Neural cell (in vitro differentiated cells): ENCODE results near the gene ADGRG7. TPM values are rescaled to one million over a fixed set of nuclear protein-coding genes. Genes with fewer than 3 reads are reported as not detected.

ENCODE experiments used
- H2AFZ ChIP-seq: fragments of 200-600, 300-800 bp; sonication (generic), shearing (Covaris generic); 2 replicates; pipeline ENCODE4 v1.6.0; 2014; ENCODE audit warnings: low read depth, mild to moderate bottlenecking, antibody characterized with exemption, low read length, moderate library complexity
- H3F3A ChIP-seq: fragments of 200-600 bp; shearing (Covaris generic); 2 replicates; pipeline ENCODE4 v1.6.1; 2016; ENCODE audit warnings: mild to moderate bottlenecking, moderate library complexity, mixed read lengths, antibody characterized with exemption, low read length; ENCODE audit not compliant: insufficient read depth, poor library complexity, severe bottlenecking
- H3K27ac ChIP-seq: fragments of 200-600, 300-800 bp; sonication (generic), shearing (Covaris generic); 2 replicates; pipeline ENCODE4 v1.5.1; 2014; ENCODE audit warnings: mild to moderate bottlenecking, low read length, moderate library complexity
- H3K27me3 ChIP-seq: fragments of 300-800, 200-600 bp; sonication (generic), shearing (Covaris generic); 2 replicates; pipeline ENCODE4 v1.6.0; 2014; ENCODE audit warnings: mild to moderate bottlenecking, low read depth, low read length, moderate library complexity; ENCODE audit not compliant: insufficient read depth
- H3K36me3 ChIP-seq: fragments of 300-800, 200-600 bp; sonication (generic), shearing (Covaris generic); 2 replicates; pipeline ENCODE4 v1.5.1; 2014; ENCODE audit warnings: mild to moderate bottlenecking, antibody characterized with exemption, low read length, moderate library complexity; ENCODE audit not compliant: insufficient read depth
- H3K4me2 ChIP-seq: fragments of 300-800, 200-600 bp; sonication (generic), shearing (Covaris generic); 2 replicates; pipeline ENCODE4 v1.6.0; 2014; ENCODE audit warnings: mild to moderate bottlenecking, low read length
- H3K4me3 ChIP-seq: fragments of 300-800, 200-600 bp; sonication (generic), shearing (Covaris generic); 2 replicates; pipeline ENCODE4 v1.5.1; 2014; ENCODE audit warnings: mild to moderate bottlenecking, low read length, moderate library complexity
- H3K79me2 ChIP-seq: fragments of 200-600 bp; shearing (Covaris generic); replicated peaks from 2 replicates; pipeline ENCODE4 v1.6.0; 2014; ENCODE audit warnings: mild to moderate bottlenecking, low read length, moderate library complexity; ENCODE audit not compliant: insufficient read depth
- H3K9ac ChIP-seq: fragments of 300-800, 200-600 bp; sonication (generic), shearing (Covaris generic); 2 replicates; pipeline ENCODE4 v1.6.1; 2016; ENCODE audit warnings: mild to moderate bottlenecking, low read length, mixed read lengths
- H3K9me2 ChIP-seq: fragments of 200-600 bp; shearing (Covaris generic); 2 replicates; pipeline ENCODE4 v1.6.1; 2016; ENCODE audit warnings: mild to moderate bottlenecking, low read length, mixed read lengths; ENCODE audit not compliant: insufficient read depth
- H3K9me3 ChIP-seq: fragments of 200-600, 300-800 bp; sonication (generic), shearing (Covaris generic); 2 replicates; pipeline ENCODE4 v1.6.1; 2016; ENCODE audit warnings: mild to moderate bottlenecking, mixed run types, low read length, moderate library complexity, mixed read lengths
- H4K20me1 ChIP-seq: fragments of 200-600 bp; shearing (Covaris generic); 2 replicates; pipeline ENCODE4 v1.6.1; 2016; ENCODE audit warnings: mild to moderate bottlenecking, mixed run types; ENCODE audit not compliant: insufficient read depth
- EP300 ChIP-seq: fragments of 450-650 bp; conservative IDR thresholded peaks from 2 replicates; pipeline ENCODE4 v1.6.1; 2014; ENCODE audit warnings: antibody characterized with exemption, mild to moderate bottlenecking, moderate library complexity; ENCODE audit not compliant: poor library complexity, severe bottlenecking
- EZH2 ChIP-seq: fragments of 200-600, 300-800 bp; shearing (Covaris generic), sonication (generic); IDR thresholded peaks from 2 replicates; pipeline ENCODE4 v1.6.1; 2014; ENCODE audit warnings: antibody characterized with exemption, low read length, borderline replicate concordance, mild to moderate bottlenecking; ENCODE audit not compliant: insufficient read depth, poor library complexity, severe bottlenecking
- MXI1 ChIP-seq: fragments of 450-650 bp; conservative IDR thresholded peaks from 2 replicates; pipeline ENCODE4 v1.6.1; 2014; ENCODE audit warnings: antibody characterized with exemption, mild to moderate bottlenecking; ENCODE audit not compliant: poor library complexity, severe bottlenecking
- POLR2AphosphoS5 ChIP-seq: IDR thresholded peaks from 2 replicates; pipeline ENCODE4 v1.6.1; 2012
- RAD21 ChIP-seq: fragments of 450-650 bp; conservative IDR thresholded peaks from 2 replicates; pipeline ENCODE4 v1.6.1; 2014; ENCODE audit warnings: antibody characterized with exemption, mild to moderate bottlenecking, moderate library complexity
- SMC3 ChIP-seq: fragments of 450-650 bp; conservative IDR thresholded peaks from 2 replicates; pipeline ENCODE4 v1.6.1; 2014; ENCODE audit warnings: antibody characterized with exemption, mild to moderate bottlenecking, moderate library complexity; ENCODE audit not compliant: poor library complexity
- TAF1 ChIP-seq: IDR thresholded peaks from 2 replicates; pipeline ENCODE4 v1.6.1; 2012; ENCODE audit warnings: low read depth
- polyA plus RNA-seq: library from polyadenylated mRNA; depleted of rRNA; stranded (reverse); fragments of >200 nt; gene quantifications from 2 replicates; pipeline ENCODE4 v1.2.3, GENCODE V29; 2014
- TF ChIP-seq, protein P1 (sequence below): IDR thresholded peaks from 2 replicates; pipeline ENCODE4 v1.6.1; 2012; ENCODE audit warnings: borderline replicate concordance
- TF ChIP-seq, protein P2 (sequence below): fragments of 450-650 bp; IDR thresholded peaks from 2 replicates; pipeline ENCODE4 v1.5.1; 2014; ENCODE audit warnings: antibody characterized with exemption, mild to moderate bottlenecking, moderate library complexity; ENCODE audit not compliant: poor library complexity, severe bottlenecking

The ADGRG7 gene
- polyA plus RNA-seq, 1 donor from 2014 or later, result not detected

DNA sequence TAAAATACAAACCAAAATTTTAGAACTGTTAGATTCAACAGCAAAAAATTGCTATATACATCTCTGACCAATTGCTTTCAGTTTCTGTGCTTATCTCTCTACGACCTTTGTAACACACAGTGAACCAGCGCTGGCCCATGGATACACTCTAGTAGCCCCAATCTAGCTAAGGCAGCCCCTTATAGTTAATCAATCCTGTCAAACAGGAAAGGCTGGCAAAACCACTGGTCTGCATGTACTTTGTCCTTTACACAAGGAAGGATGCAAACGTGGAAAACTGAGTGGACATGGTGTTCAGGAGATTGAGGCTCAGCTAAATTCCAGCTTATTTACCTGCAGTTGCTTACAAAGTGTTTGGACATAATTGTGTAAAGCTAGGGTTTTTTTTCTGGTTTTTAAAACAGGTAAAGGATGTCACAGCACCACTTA is 25.9 kb downstream of the ADGRG7 start:
- no peaks in the 10 kb centered on the region for H3K27me3 ChIP-seq
- TF ChIP-seq EZH2, result no peak
- TF ChIP-seq POLR2AphosphoS5, result no peak
- TF ChIP-seq RAD21, result no peak
- no peak for TF ChIP-seq SMC3
- no peak for TF ChIP-seq MXI1
- TF ChIP-seq EP300, result no peak
- TF ChIP-seq, protein P1, sequence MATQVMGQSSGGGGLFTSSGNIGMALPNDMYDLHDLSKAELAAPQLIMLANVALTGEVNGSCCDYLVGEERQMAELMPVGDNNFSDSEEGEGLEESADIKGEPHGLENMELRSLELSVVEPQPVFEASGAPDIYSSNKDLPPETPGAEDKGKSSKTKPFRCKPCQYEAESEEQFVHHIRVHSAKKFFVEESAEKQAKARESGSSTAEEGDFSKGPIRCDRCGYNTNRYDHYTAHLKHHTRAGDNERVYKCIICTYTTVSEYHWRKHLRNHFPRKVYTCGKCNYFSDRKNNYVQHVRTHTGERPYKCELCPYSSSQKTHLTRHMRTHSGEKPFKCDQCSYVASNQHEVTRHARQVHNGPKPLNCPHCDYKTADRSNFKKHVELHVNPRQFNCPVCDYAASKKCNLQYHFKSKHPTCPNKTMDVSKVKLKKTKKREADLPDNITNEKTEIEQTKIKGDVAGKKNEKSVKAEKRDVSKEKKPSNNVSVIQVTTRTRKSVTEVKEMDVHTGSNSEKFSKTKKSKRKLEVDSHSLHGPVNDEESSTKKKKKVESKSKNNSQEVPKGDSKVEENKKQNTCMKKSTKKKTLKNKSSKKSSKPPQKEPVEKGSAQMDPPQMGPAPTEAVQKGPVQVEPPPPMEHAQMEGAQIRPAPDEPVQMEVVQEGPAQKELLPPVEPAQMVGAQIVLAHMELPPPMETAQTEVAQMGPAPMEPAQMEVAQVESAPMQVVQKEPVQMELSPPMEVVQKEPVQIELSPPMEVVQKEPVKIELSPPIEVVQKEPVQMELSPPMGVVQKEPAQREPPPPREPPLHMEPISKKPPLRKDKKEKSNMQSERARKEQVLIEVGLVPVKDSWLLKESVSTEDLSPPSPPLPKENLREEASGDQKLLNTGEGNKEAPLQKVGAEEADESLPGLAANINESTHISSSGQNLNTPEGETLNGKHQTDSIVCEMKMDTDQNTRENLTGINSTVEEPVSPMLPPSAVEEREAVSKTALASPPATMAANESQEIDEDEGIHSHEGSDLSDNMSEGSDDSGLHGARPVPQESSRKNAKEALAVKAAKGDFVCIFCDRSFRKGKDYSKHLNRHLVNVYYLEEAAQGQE, result no peak
- TF ChIP-seq, protein P2, sequence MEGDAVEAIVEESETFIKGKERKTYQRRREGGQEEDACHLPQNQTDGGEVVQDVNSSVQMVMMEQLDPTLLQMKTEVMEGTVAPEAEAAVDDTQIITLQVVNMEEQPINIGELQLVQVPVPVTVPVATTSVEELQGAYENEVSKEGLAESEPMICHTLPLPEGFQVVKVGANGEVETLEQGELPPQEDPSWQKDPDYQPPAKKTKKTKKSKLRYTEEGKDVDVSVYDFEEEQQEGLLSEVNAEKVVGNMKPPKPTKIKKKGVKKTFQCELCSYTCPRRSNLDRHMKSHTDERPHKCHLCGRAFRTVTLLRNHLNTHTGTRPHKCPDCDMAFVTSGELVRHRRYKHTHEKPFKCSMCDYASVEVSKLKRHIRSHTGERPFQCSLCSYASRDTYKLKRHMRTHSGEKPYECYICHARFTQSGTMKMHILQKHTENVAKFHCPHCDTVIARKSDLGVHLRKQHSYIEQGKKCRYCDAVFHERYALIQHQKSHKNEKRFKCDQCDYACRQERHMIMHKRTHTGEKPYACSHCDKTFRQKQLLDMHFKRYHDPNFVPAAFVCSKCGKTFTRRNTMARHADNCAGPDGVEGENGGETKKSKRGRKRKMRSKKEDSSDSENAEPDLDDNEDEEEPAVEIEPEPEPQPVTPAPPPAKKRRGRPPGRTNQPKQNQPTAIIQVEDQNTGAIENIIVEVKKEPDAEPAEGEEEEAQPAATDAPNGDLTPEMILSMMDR, result no peak
- no peak for TF ChIP-seq TAF1

DNA sequence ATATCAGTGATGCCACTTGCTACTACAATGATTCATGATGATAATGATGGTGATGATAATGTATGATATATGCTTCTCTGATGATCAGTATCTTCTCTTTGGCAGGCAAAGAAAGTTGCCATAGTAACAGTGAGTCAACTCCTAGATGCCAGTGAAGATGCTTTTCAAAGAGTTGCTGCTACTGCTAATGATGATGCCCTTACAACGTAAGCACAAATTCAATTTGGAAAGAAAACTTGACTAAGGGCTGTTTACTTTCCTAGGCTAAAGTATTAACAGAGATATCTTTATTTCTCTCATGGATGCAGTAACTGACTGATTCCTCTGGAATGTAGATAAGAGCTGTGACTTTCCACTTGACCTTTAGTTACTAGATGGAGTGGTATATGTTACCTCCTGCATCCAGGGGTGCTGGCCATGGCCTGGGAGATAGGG is 27.8 kb downstream of the ADGRG7 start:
- no peak for TF ChIP-seq POLR2AphosphoS5
- no peak for TF ChIP-seq EP300
- no peak for TF ChIP-seq SMC3
- TF ChIP-seq TAF1, result no peak
- TF ChIP-seq, protein P1, result no peak
- TF ChIP-seq RAD21, result no peak
- Histone ChIP-seq H3K4me2 (no peak overlapping the region), H3K36me3 (no peaks in the 10 kb centered on the region), H3K4me3 (no peak overlapping the region), H3K9me3 (no peaks in the 10 kb centered on the region), H2AFZ (no peak overlapping the region), H3F3A (no peaks in the 10 kb centered on the region), H3K9ac (no peak overlapping the region), H3K27me3 (no peaks in the 10 kb centered on the region), H3K27ac (no peak overlapping the region), H3K9me2 (no peaks in the 10 kb centered on the region), H4K20me1 (no peaks in the 10 kb centered on the region), H3K79me2 (no peaks in the 10 kb centered on the region)

More for the DNA sequence above, 25.9 kb downstream of the ADGRG7 start:
- no peak overlapping the region for H2AFZ ChIP-seq
- no peak overlapping the region for H3K4me2 ChIP-seq
- H3F3A ChIP-seq, result no peaks in the 10 kb centered on the region
- H3K79me2 ChIP-seq, result no peaks in the 10 kb centered on the region
- H3K36me3 ChIP-seq, result no peaks in the 10 kb centered on the region
- H3K9me3 ChIP-seq, result no peaks in the 10 kb centered on the region
- no peaks in the 10 kb centered on the region for H4K20me1 ChIP-seq
- no peak overlapping the region for H3K9ac ChIP-seq
- no peak overlapping the region for H3K4me3 ChIP-seq
- H3K9me2 ChIP-seq, result no peaks in the 10 kb centered on the region
- no peak overlapping the region for H3K27ac ChIP-seq
